H9 (cell line): ENCODE data around the gene NRDE2. TPM values are rescaled to one million over a fixed set of nuclear protein-coding genes. Genes with fewer than 3 reads are reported as not detected.

Experiments used
- DNase-seq: peaks from one replicate; pipeline ENCODE4 v3.0.0-alpha.2; 2017
- H2AFZ ChIP-seq: one replicate; pipeline ENCODE4 v1.6.1; 2013; ENCODE audit warnings: mild to moderate bottlenecking, low read length, control low read depth, moderate library complexity
- H2AK5ac ChIP-seq: 2 replicates; pipeline ENCODE4 v1.6.1; 2013; ENCODE audit warnings: low read length, control low read depth, mixed read lengths; ENCODE audit not compliant: insufficient read length
- H2BK120ac ChIP-seq: one replicate; pipeline ENCODE4 v1.6.1; 2013; ENCODE audit warnings: low read depth, mild to moderate bottlenecking, low read length, control low read depth, inconsistent platforms; ENCODE audit not compliant: poor library complexity, severe bottlenecking
- H2BK12ac ChIP-seq: 2 replicates; pipeline ENCODE4 v1.6.1; 2013; ENCODE audit warnings: low read length, control low read depth, mixed read lengths, low read depth; ENCODE audit not compliant: insufficient read length
- H2BK15ac ChIP-seq: 2 replicates; pipeline ENCODE4 v1.6.1; 2013; ENCODE audit warnings: low read depth, low read length, control low read depth
- H2BK20ac ChIP-seq: one replicate; pipeline ENCODE4 v1.6.1; 2013; ENCODE audit warnings: low read depth, mild to moderate bottlenecking, low read length, control low read depth, inconsistent platforms; ENCODE audit not compliant: poor library complexity, severe bottlenecking
- H2BK5ac ChIP-seq: 2 replicates; pipeline ENCODE4 v1.6.1; 2013; ENCODE audit warnings: low read length, control low read depth, mixed read lengths; ENCODE audit not compliant: insufficient read length
- H3K14ac ChIP-seq: 2 replicates; pipeline ENCODE4 v1.6.1; 2013; ENCODE audit warnings: low read length, control low read depth; ENCODE audit not compliant: insufficient read depth
- H3K18ac ChIP-seq: 2 replicates; pipeline ENCODE4 v1.6.1; 2013; ENCODE audit warnings: low read depth, mild to moderate bottlenecking, mixed read lengths, low read length, control low read depth; ENCODE audit not compliant: insufficient read length
- H3K23ac ChIP-seq: 2 replicates; pipeline ENCODE4 v1.6.1; 2013; ENCODE audit warnings: low read length, control low read depth, mixed read lengths, low read depth; ENCODE audit not compliant: insufficient read length
- H3K23me2 ChIP-seq: 2 replicates; pipeline ENCODE4 v1.6.1; 2013; ENCODE audit warnings: low read depth, mild to moderate bottlenecking, mixed read lengths, low read length, control low read depth; ENCODE audit not compliant: insufficient read length, poor library complexity, severe bottlenecking
- H3K27ac ChIP-seq: 2 replicates; pipeline ENCODE4 v1.5.1; 2013; ENCODE audit warnings: low read length, control low read depth, mixed read lengths, low read depth; ENCODE audit not compliant: insufficient read length
- H3K27me3 ChIP-seq: 2 replicates; pipeline ENCODE4 v1.6.1; 2013; ENCODE audit warnings: low read length, control low read depth, inconsistent platforms; ENCODE audit not compliant: insufficient read depth
- H3K4ac ChIP-seq: 2 replicates; pipeline ENCODE4 v1.6.1; 2013; ENCODE audit warnings: low read depth, mild to moderate bottlenecking, control low read depth, inconsistent platforms, low read length, moderate library complexity
- H3K4me1 ChIP-seq: 2 replicates; pipeline ENCODE4 v1.6.1; 2013; ENCODE audit warnings: low read length, control low read depth, inconsistent platforms; ENCODE audit not compliant: insufficient read depth
- H3K4me2 ChIP-seq: 2 replicates; pipeline ENCODE4 v1.6.1; 2013; ENCODE audit warnings: low read length, control low read depth, mixed read lengths; ENCODE audit not compliant: insufficient read length, insufficient read depth
- H3K56ac ChIP-seq: 2 replicates; pipeline ENCODE4 v1.6.1; 2013; ENCODE audit warnings: low read depth, mild to moderate bottlenecking, mixed read lengths, low read length, control low read depth; ENCODE audit not compliant: insufficient read length
- H3K79me1 ChIP-seq: 2 replicates; pipeline ENCODE4 v1.6.1; 2013; ENCODE audit warnings: low read depth, mild to moderate bottlenecking, moderate library complexity, low read length, control low read depth, inconsistent platforms; ENCODE audit not compliant: insufficient read depth, poor library complexity, severe bottlenecking
- H3K79me2 ChIP-seq: 2 replicates; pipeline ENCODE4 v1.6.1; 2013; ENCODE audit warnings: low read length, control low read depth, inconsistent platforms; ENCODE audit not compliant: insufficient read depth
- H3K9ac ChIP-seq: 2 replicates; pipeline ENCODE4 v1.6.1; 2013; ENCODE audit warnings: low read length, control low read depth, mixed read lengths; ENCODE audit not compliant: insufficient read length; ENCODE audit errors: extremely low read depth
- H3K9me3 ChIP-seq: one replicate; pipeline ENCODE4 v1.6.1; 2013; ENCODE audit warnings: low read depth, low read length, inconsistent platforms; ENCODE audit not compliant: control insufficient read depth
- H3T11ph ChIP-seq: one replicate; pipeline ENCODE4 v1.6.1; 2013; ENCODE audit warnings: mild to moderate bottlenecking, low read length, control low read depth, inconsistent platforms
- H4K20me1 ChIP-seq: one replicate; pipeline ENCODE4 v1.6.1; 2013; ENCODE audit not compliant: control insufficient read depth, insufficient read length, insufficient read depth
- H4K5ac ChIP-seq: 2 replicates; pipeline ENCODE4 v1.6.1; 2013; ENCODE audit warnings: low read depth, mild to moderate bottlenecking, mixed read lengths, low read length, control low read depth; ENCODE audit not compliant: insufficient read length
- H4K8ac ChIP-seq: replicated peaks from 2 replicates; pipeline ENCODE4 v1.6.1; 2013; ENCODE audit warnings: low read length, control low read depth, mixed read lengths, low read depth; ENCODE audit not compliant: insufficient read length
- H4K91ac ChIP-seq: 2 replicates; pipeline ENCODE4 v1.6.1; 2013; ENCODE audit warnings: low read depth, mild to moderate bottlenecking, moderate library complexity, mixed read lengths, low read length, control low read depth; ENCODE audit not compliant: insufficient read length
- H3K27ac Mint-ChIP-seq, 3 experiments: 2 replicates in 2 of 3; 3 replicates in 1 of 3; pipeline ENCODE4 v1.8.0; 2020 to 2021; ENCODE audit warnings: mixed read lengths in 3 of 3, mild to moderate bottlenecking in 1 of 3, moderate library complexity in 1 of 3
- H3K27me3 Mint-ChIP-seq: 2 replicates; pipeline ENCODE4 v1.8.0; 2021; ENCODE audit warnings: low read depth, mild to moderate bottlenecking, moderate library complexity, mixed read lengths
- H3K36me3 Mint-ChIP-seq, 3 experiments: 2 replicates in 2 of 3; 3 replicates in 1 of 3; pipeline ENCODE4 v1.8.0; 2020 to 2021; ENCODE audit warnings: low read depth in 3 of 3, mixed read lengths in 3 of 3; ENCODE audit not compliant: insufficient read depth in 1 of 3
- H3K4me1 Mint-ChIP-seq, 2 experiments: 2 replicates each; pipeline ENCODE4 v1.8.0; 2020; ENCODE audit warnings: mixed read lengths in 2 of 2
- H3K4me3 Mint-ChIP-seq, 2 experiments: 2 replicates in 1 of 2; 3 replicates in 1 of 2; pipeline ENCODE4 v1.8.0; 2020 to 2021; ENCODE audit warnings: mild to moderate bottlenecking in 2 of 2, mixed read lengths in 2 of 2, moderate library complexity in 1 of 2
- H3K9me3 Mint-ChIP-seq, 2 experiments: 2 replicates in 1 of 2; 3 replicates in 1 of 2; pipeline ENCODE4 v1.8.0; 2020; ENCODE audit warnings: mild to moderate bottlenecking in 2 of 2, mixed read lengths in 2 of 2, moderate library complexity in 1 of 2
- WGBS: extraction: QIAGEN DNeasy Blood & Tissue Kit; methylation state at CpG from one replicate; pipeline ENCODE4 v1.1.7; 2013; ENCODE audit warnings: missing lambda C conversion rate, low lambda C conversion rate, mixed read lengths; ENCODE audit not compliant: insufficient read length; ENCODE audit errors: extremely low coverage; 5-methylcytosine and 5-hydroxymethylcytosine counted together
- total RNA-seq: library from RNA; stranded (reverse); gene quantifications from 2 replicates; pipeline ENCODE4 v1.2.1, GENCODE V29; 2021
- TF ChIP-seq, protein P1 (sequence below): fragments of 200-600 bp; sonication (generic); conservative IDR thresholded peaks from 3 replicates; pipeline ENCODE4 v1.8.0; 2021; ENCODE audit warnings: antibody characterized with exemption, mild to moderate bottlenecking

Gene NRDE2
- total RNA-seq, 1 experiment from 2014 or later = 21.2 TPM

DNA sequence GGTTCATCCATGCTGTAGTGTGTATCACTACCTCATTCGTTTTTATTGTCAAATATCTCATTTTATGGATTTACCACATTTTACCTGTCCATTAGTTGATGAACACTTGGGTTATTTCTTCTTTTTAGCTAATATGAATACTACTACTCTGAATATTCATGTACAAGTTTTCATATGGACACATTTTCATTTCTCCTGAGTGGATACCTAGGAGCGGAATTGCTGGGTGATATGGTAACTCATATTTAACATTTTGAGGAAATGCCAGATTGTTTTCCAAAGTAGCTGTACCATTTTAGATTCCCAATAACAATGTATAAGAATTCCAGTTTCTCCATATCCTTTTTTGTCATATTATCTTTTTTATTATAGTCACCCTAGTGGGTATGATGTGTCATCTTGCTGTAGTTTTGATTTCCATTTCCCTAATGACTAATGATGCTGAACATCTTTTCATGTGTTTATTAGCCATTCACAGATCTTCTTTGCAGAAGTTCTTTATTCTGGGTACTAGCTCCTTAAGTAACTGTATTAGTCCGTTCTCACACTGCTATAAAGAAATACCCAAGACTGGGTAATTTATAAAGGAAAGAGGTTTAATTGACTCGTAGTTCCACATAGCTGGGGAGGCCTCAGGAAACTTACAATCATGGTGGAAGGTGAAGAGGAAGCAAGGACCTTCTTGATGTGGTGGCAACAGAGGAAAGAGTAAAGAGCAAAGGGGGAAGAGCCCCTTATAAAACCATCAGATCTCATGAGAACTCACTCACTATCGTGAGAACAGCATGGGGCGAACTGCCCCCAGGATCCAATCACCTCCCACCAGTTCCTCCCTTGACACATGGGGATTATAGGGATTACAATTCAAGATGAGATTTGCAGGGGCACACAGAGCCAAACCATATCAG, 11.9 kb downstream of the NRDE2 start:
- Histone ChIP-seq H3K4me2 (no peak overlapping the region), H3K9ac (no peak overlapping the region), H2BK15ac (no peak overlapping the region), H3K79me1 (peaks cover 2% of the 10 kb centered on the region), H3K23me2 (no peaks in the 10 kb centered on the region), H2AFZ (no peak overlapping the region), H3K4ac (no peak overlapping the region), H3K27me3 (no peaks in the 10 kb centered on the region), H2AK5ac (no peak overlapping the region), H2BK12ac (no peak overlapping the region), H4K5ac (no peak overlapping the region), H2BK5ac (no peak overlapping the region), H3K23ac (no peak overlapping the region), H3K14ac (no peak overlapping the region), H2BK20ac (no peak overlapping the region), H3K56ac (no peak overlapping the region), H4K8ac (no peak overlapping the region), H4K91ac (no peak overlapping the region), H4K20me1 (no peaks in the 10 kb centered on the region), H3K27ac (no peak overlapping the region), H3T11ph (no peak overlapping the region), H2BK120ac (no peak overlapping the region), H3K4me1 (no peaks in the 10 kb centered on the region), H3K79me2 (no peaks in the 10 kb centered on the region), H3K9me3 (no peaks in the 10 kb centered on the region), H3K18ac (no peak overlapping the region)
- TF ChIP-seq, protein P1, sequence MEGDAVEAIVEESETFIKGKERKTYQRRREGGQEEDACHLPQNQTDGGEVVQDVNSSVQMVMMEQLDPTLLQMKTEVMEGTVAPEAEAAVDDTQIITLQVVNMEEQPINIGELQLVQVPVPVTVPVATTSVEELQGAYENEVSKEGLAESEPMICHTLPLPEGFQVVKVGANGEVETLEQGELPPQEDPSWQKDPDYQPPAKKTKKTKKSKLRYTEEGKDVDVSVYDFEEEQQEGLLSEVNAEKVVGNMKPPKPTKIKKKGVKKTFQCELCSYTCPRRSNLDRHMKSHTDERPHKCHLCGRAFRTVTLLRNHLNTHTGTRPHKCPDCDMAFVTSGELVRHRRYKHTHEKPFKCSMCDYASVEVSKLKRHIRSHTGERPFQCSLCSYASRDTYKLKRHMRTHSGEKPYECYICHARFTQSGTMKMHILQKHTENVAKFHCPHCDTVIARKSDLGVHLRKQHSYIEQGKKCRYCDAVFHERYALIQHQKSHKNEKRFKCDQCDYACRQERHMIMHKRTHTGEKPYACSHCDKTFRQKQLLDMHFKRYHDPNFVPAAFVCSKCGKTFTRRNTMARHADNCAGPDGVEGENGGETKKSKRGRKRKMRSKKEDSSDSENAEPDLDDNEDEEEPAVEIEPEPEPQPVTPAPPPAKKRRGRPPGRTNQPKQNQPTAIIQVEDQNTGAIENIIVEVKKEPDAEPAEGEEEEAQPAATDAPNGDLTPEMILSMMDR = no peak
- Mint-ChIP-seq H3K9me3 (no peaks in the 10 kb centered on the region), H3K4me3 (no peak overlapping the region), H3K36me3 (peaks cover 5 to 22% (median 15%) of the 10 kb centered on the region in 3 experiments; a peak in 5 of 7 replicates), H3K4me1 (peaks cover 2 to 3% of the 10 kb centered on the region in 2 experiments; a peak in 1 of 4 replicates), H3K27ac (no peak overlapping the region), H3K27me3 (no peaks in the 10 kb centered on the region)
- no CpG with 5 or more reads among the region's 6 CpGs for WGBS
- DNase-seq = no peak
